ENCODE measurements around the gene SYCE1.

DNA sequence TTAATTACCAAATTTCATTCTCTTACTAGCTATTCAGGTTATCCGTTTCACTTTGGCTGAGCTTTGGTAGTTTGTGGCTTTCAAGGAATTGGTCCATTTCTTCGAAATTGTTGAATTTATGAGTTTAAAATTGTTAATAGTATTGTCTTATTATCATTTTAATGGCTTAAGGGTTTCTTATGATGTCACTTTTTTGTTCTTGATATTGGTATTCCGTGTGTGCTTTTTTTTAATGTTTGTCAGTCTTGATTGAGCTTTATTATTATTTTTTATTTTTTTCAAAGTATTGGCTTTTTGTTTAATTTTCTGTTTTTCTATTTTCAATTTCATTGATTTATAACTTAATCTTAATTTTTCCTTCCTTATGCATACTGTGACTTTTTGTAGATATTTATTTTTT is 35.3 kb upstream of the SYCE1 start:
- TF ChIP-seq, protein P1, sequence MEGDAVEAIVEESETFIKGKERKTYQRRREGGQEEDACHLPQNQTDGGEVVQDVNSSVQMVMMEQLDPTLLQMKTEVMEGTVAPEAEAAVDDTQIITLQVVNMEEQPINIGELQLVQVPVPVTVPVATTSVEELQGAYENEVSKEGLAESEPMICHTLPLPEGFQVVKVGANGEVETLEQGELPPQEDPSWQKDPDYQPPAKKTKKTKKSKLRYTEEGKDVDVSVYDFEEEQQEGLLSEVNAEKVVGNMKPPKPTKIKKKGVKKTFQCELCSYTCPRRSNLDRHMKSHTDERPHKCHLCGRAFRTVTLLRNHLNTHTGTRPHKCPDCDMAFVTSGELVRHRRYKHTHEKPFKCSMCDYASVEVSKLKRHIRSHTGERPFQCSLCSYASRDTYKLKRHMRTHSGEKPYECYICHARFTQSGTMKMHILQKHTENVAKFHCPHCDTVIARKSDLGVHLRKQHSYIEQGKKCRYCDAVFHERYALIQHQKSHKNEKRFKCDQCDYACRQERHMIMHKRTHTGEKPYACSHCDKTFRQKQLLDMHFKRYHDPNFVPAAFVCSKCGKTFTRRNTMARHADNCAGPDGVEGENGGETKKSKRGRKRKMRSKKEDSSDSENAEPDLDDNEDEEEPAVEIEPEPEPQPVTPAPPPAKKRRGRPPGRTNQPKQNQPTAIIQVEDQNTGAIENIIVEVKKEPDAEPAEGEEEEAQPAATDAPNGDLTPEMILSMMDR (IDR thresholded peaks at IDR 0.05) = no peak
- no peak for TF ChIP-seq POLR2A (IDR thresholded peaks at IDR 0.05)
